Measurements from ENCODE around the gene ENTPD5. TPM values are rescaled to one million over a fixed set of nuclear protein-coding genes. Genes with fewer than 3 reads are reported as not detected.

Gene ENTPD5
- total RNA-seq, 1 donor: 13.0 TPM

DNA sequence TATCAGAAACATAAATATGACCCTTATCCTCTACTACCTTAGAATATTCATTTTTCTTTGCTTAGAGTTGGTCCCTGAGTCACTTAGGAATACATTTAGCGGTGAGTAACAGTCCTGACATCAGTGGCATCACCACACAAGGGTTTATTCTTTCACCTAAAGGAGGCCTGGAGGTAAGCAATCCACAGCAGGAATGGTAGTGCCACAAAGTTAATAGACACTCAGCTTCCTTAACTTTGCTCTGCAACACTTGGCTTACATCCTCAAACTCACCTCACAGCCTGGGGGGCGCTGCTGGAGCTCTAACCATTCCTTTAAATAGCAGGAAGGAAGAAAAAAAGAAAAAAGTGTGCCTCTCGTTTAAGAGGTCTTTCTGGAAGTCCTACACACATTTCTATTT, 29.2 kb upstream of the ENTPD5 start:
- TF ChIP-seq, protein P1, sequence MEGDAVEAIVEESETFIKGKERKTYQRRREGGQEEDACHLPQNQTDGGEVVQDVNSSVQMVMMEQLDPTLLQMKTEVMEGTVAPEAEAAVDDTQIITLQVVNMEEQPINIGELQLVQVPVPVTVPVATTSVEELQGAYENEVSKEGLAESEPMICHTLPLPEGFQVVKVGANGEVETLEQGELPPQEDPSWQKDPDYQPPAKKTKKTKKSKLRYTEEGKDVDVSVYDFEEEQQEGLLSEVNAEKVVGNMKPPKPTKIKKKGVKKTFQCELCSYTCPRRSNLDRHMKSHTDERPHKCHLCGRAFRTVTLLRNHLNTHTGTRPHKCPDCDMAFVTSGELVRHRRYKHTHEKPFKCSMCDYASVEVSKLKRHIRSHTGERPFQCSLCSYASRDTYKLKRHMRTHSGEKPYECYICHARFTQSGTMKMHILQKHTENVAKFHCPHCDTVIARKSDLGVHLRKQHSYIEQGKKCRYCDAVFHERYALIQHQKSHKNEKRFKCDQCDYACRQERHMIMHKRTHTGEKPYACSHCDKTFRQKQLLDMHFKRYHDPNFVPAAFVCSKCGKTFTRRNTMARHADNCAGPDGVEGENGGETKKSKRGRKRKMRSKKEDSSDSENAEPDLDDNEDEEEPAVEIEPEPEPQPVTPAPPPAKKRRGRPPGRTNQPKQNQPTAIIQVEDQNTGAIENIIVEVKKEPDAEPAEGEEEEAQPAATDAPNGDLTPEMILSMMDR (IDR thresholded peaks at IDR 0.05; ENCODE audit: insufficient read depth, low read depth, low read length): peak; percentile 9
- no peak for DNase-seq (ENCODE audit: low read depth)
- H3K4me3 ChIP-seq (ENCODE audit: low read depth, low read length): no peak overlapping the region

- H3K4me3 ChIP-seq (ENCODE audit: low read depth, low read length): no peak overlapping the region
- TF ChIP-seq, protein P1 (IDR thresholded peaks at IDR 0.05; ENCODE audit: insufficient read depth, low read depth, low read length): no peak
- DNase-seq (ENCODE audit: low read depth): no peak
These were observed 26.4 kb upstream of the ENTPD5 start for GRCh38 chr14:74045522-74045921.

- DNase-seq (ENCODE audit: low read depth): no peak
- TF ChIP-seq, protein P1 (IDR thresholded peaks at IDR 0.05; ENCODE audit: insufficient read depth, low read depth, low read length): no peak
- H3K4me3 ChIP-seq (ENCODE audit: low read depth, low read length): no peak overlapping the region
These were observed 23.2 kb upstream of the ENTPD5 start for GRCh38 chr14:74042296-74042695.

DNA sequence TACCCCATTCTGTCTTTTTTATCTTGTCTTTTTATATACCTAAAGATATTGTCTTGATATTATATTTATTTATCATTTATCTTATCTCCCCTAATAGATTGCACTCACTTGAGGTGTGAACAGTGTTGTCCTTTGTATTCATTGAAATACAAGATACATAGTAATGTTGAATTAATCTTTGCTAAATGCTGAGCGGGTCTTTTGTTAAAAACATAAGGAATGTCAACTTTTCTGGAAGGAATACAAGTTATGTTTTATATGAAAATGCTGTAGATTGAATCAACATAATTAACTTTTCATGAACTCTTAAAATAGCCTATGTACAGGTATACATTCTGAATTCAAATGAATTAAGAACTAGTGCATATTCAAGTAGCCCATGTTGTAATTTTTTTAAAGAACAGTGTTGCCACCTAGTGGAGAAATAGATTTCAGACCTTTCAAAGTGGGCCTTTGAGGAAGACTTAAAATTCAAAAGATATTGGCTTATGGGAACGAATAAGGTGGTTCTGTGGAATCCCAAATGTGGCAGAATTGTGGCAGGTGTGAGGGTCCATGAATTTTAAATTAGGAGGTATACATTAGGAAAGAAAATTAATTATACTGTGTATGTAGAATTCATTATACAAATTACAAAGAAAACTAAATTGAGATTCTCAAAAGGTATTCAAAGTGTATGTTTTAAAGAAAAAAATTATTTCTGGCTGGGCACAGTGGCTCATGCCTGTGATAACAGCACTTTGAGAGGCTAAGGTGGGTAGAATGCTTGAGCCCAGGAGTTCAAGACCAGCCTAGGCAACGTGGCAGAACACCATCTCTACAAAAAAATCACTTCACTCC, 19.2 kb upstream of the ENTPD5 start:
- TF ChIP-seq, protein P1 (IDR thresholded peaks at IDR 0.05; ENCODE audit: insufficient read depth, low read depth, low read length): peak; percentile 62
- H3K4me3 ChIP-seq (ENCODE audit: low read depth, low read length): no peak overlapping the region
- peak; percentile 75 for DNase-seq (ENCODE audit: low read depth)

GRCh38 chr14:74035556-74035955, 16.5 kb upstream of the ENTPD5 start:
- DNase-seq (ENCODE audit: low read depth): peak; percentile 22
- TF ChIP-seq, protein P1 (IDR thresholded peaks at IDR 0.05; ENCODE audit: insufficient read depth, low read depth, low read length): no peak
- no peak overlapping the region for H3K4me3 ChIP-seq (ENCODE audit: low read depth, low read length)

- TF ChIP-seq, protein P1 (IDR thresholded peaks at IDR 0.05; ENCODE audit: insufficient read depth, low read depth, low read length): no peak
- H3K4me3 ChIP-seq (ENCODE audit: low read depth, low read length): no peak overlapping the region
- no peak for DNase-seq (ENCODE audit: low read depth)
These were observed 15.5 kb upstream of the ENTPD5 start for GRCh38 chr14:74034572-74034971.

Data from fibroblast of villous mesenchyme (primary cell).